Liver (tissue), 9 donors: Measurements from ENCODE around the gene PARVB. TPM values are rescaled to one million over a fixed set of nuclear protein-coding genes. Genes with fewer than 3 reads are reported as not detected.

Source experiments
- DNase-seq: peaks from one replicate; pipeline ENCODE4 v3.0.0-alpha.2; 2017; ENCODE audit warnings: low spot score
- H3K27ac ChIP-seq, 2 donors: one replicate each; pipeline ENCODE4 v1.7.0; 2013; ENCODE audit warnings: inconsistent platforms in 2 of 2, low read length in 2 of 2, control low read depth in 1 of 2, low read depth in 1 of 2, mild to moderate bottlenecking in 1 of 2
- H3K27me3 ChIP-seq, 4 donors: one replicate each; pipeline versions ENCODE4 v1.6.1 to v1.7.0; 2013; ENCODE audit warnings: low read length in 3 of 4, inconsistent platforms in 1 of 4, mild to moderate bottlenecking in 1 of 4, moderate library complexity in 1 of 4; ENCODE audit not compliant: control insufficient read depth in 4 of 4, insufficient read depth in 4 of 4
- H3K36me3 ChIP-seq, 4 donors: one replicate each; pipeline versions ENCODE4 v1.6.1 to v1.7.0; 2013; ENCODE audit warnings: low read length in 3 of 4, mild to moderate bottlenecking in 3 of 4, low read depth in 1 of 4, moderate library complexity in 1 of 4; ENCODE audit not compliant: control insufficient read depth in 4 of 4, insufficient read depth in 3 of 4
- H3K4me1 ChIP-seq, 4 donors: one replicate each; pipeline versions ENCODE4 v1.6.1 to v1.7.0; 2013; ENCODE audit warnings: low read length in 3 of 4, mild to moderate bottlenecking in 3 of 4, moderate library complexity in 1 of 4; ENCODE audit not compliant: control insufficient read depth in 4 of 4, insufficient read depth in 4 of 4
- H3K4me3 ChIP-seq, 3 donors: one replicate each; pipeline versions ENCODE4 v1.6.1 to v1.7.0; 2013; ENCODE audit warnings: low read length in 3 of 3, control low read depth in 1 of 3, low read depth in 1 of 3, mild to moderate bottlenecking in 1 of 3
- H3K9ac ChIP-seq, 2 donors: one replicate each; pipeline ENCODE4 v1.7.0; 2013; ENCODE audit warnings: low read length in 2 of 2, mild to moderate bottlenecking in 2 of 2, moderate library complexity in 2 of 2, control low read depth in 1 of 2, low read depth in 1 of 2
- H3K9me3 ChIP-seq, 4 donors: one replicate each; pipeline versions ENCODE4 v1.6.1 to v1.7.0; 2013; ENCODE audit warnings: low read length in 3 of 4; ENCODE audit not compliant: control insufficient read depth in 4 of 4
- ATF3 ChIP-seq: IDR thresholded peaks from 2 replicates; pipeline ENCODE4 v1.6.1; 2016; ENCODE audit warnings: antibody characterized with exemption
- CTCF ChIP-seq: fragments of 150-350 bp; IDR thresholded peaks from 2 replicates; pipeline ENCODE4 v1.5.1; 2017; ENCODE audit warnings: improper control_type of control experiment, low read depth, low read length; ENCODE audit not compliant: missing input control
- EGR1 ChIP-seq, 2 donors: IDR thresholded peaks; 2 replicates each; pipeline ENCODE4 v1.6.1; 2016 to 2018; ENCODE audit warnings: antibody characterized with exemption in 2 of 2, low read depth in 2 of 2
- GABPA ChIP-seq, 2 donors: IDR thresholded peaks in 1 of 2; conservative IDR thresholded peaks in 1 of 2; 2 replicates each; pipeline ENCODE4 v1.6.1; 2016; ENCODE audit warnings: antibody characterized with exemption in 2 of 2, mild to moderate bottlenecking in 1 of 2, moderate library complexity in 1 of 2
- HNF4A ChIP-seq, 2 donors: conservative IDR thresholded peaks; 2 replicates each; pipeline ENCODE4 v1.6.1; 2016; ENCODE audit warnings: antibody characterized with exemption in 2 of 2, mild to moderate bottlenecking in 2 of 2
- HNF4G ChIP-seq: IDR thresholded peaks from 2 replicates; pipeline ENCODE4 v1.6.1; 2016; ENCODE audit warnings: antibody characterized with exemption
- MAX ChIP-seq: IDR thresholded peaks from 2 replicates; pipeline ENCODE4 v1.6.1; 2016; ENCODE audit warnings: antibody characterized with exemption
- NR2F2 ChIP-seq: IDR thresholded peaks from 2 replicates; pipeline ENCODE4 v1.6.1; 2016; ENCODE audit warnings: antibody characterized with exemption
- RAD21 ChIP-seq, 2 donors: IDR thresholded peaks; 2 replicates each; pipeline ENCODE4 v1.6.1; 2016; ENCODE audit warnings: antibody characterized with exemption in 2 of 2, mild to moderate bottlenecking in 2 of 2
- REST ChIP-seq: IDR thresholded peaks from 2 replicates; pipeline ENCODE4 v1.6.1; 2016; ENCODE audit warnings: antibody characterized with exemption, mild to moderate bottlenecking
- SP1 ChIP-seq: IDR thresholded peaks from 2 replicates; pipeline ENCODE4 v1.6.1; 2018; ENCODE audit warnings: antibody characterized with exemption, mild to moderate bottlenecking
- YY1 ChIP-seq: IDR thresholded peaks from 2 replicates; pipeline ENCODE4 v1.6.1; 2016; ENCODE audit warnings: antibody characterized with exemption, mild to moderate bottlenecking
- ZBTB33 ChIP-seq: IDR thresholded peaks from 2 replicates; pipeline ENCODE4 v1.6.1; 2016; ENCODE audit warnings: antibody characterized with exemption
- WGBS: extraction: QIAGEN DNeasy Blood & Tissue Kit; methylation state at CpG from one replicate; pipeline ENCODE4 v1.1.7; 2013; 5-methylcytosine and 5-hydroxymethylcytosine counted together
- polyA plus RNA-seq, 2 donors: library from polyadenylated mRNA; stranded (reverse) in 1 of 2; unstranded in 1 of 2; fragments of 200-250 nt in 1 of 2; fragments of >200 nt in 1 of 2; fragmentation: Nextera tagmentation in 1 of 2; extraction: Ambion mirVana in 1 of 2; gene quantifications; one replicate each; pipeline versions ENCODE4 v1.2.1 to v1.2.3, GENCODE V29; 2013 to 2015
- total RNA-seq, 2 donors: library from RNA; depleted of rRNA; stranded (reverse); fragments of >200 nt; gene quantifications; one replicate each; pipeline ENCODE4 v1.2.3, GENCODE V29; 2014
- donor health status: healthy.
- donor health status: healthy.
- donor health status: healthy.
- donor health status: healthy.
- donor health status: healthy.

PARVB gene
- total and polyA plus RNA-seq, 4 donors: 3.2 to 55.5 (median 17.7) TPM

GRCh38 chr22:44075022-44075421 is 50.9 kb downstream of the PARVB start (continued):
- TF ChIP-seq HNF4G: no peak

- TF ChIP-seq ZBTB33: no peak
- no peak for TF ChIP-seq EGR1 (IDR thresholded peaks at IDR 0.05; ENCODE audit: low read depth in 2 of 2)
- TF ChIP-seq ATF3: no peak
- no peak for TF ChIP-seq HNF4A (conservative IDR thresholded peaks at IDR 0.05)
- no peak for TF ChIP-seq NR2F2
- TF ChIP-seq MAX: no peak
- no peak for TF ChIP-seq GABPA (IDR thresholded peaks at IDR 0.05 in 1 of 2, conservative IDR thresholded peaks at IDR 0.05 in 1 of 2)
- no peak for TF ChIP-seq RAD21 (IDR thresholded peaks at IDR 0.05)
- TF ChIP-seq HNF4G: no peak
- TF ChIP-seq CTCF: no peak
- TF ChIP-seq YY1: no peak
- no peak for TF ChIP-seq REST
- H3K9ac ChIP-seq: no peak overlapping the region
- no peaks in the 10 kb centered on the region for H3K36me3 ChIP-seq
- H3K27me3 ChIP-seq: no peaks in the 10 kb centered on the region
- DNase-seq: no peak
- no peak overlapping the region for H3K4me3 ChIP-seq
- no peaks in the 10 kb centered on the region for H3K4me1 ChIP-seq
- 92% methylated on average over 11 of the region's 11 CpGs for WGBS
- no peaks in the 10 kb centered on the region for H3K9me3 ChIP-seq
- no peak overlapping the region for H3K27ac ChIP-seq
These were observed 51.6 kb downstream of the PARVB start for GRCh38 chr22:44075670-44076069.

GRCh38 chr22:44076825-44077224 is 52.7 kb downstream of the PARVB start:
- TF ChIP-seq SP1 (no peak), CTCF (no peak)
- Histone ChIP-seq H3K9ac (no peak overlapping the region), H3K36me3 (no peaks in the 10 kb centered on the region), H3K9me3 (no peaks in the 10 kb centered on the region), H3K27ac (no peak overlapping the region), H3K27me3 (no peaks in the 10 kb centered on the region), H3K4me3 (no peak overlapping the region), H3K4me1 (no peaks in the 10 kb centered on the region)
- no peak for DNase-seq
- WGBS: 91% methylated on average over 8 of the region's 8 CpGs
